Measurements from ENCODE around the gene RUNX1. TPM values are rescaled to one million over a fixed set of nuclear protein-coding genes. Genes with fewer than 3 reads are reported as not detected.

The RUNX1 gene
- total RNA-seq, 1 donor from 2014 or later: 109 TPM

GRCh38 chr21:34779860-34780259 lies 269.2 kb downstream of the RUNX1 start:
- intact Hi-C loops (cut with DNase I): no loop called here
- DNase-seq (ENCODE audit: low spot score): no peak
- no peak for ATAC-seq

- DNase-seq (ENCODE audit: low spot score) (no peak), ATAC-seq (no peak)
- intact Hi-C loops (cut with DNase I): no loop called here
These were observed 273.3 kb downstream of the RUNX1 start for GRCh38 chr21:34775793-34776192.

- intact Hi-C loops (cut with DNase I): no loop called here
- no peak for ATAC-seq
- DNase-seq (ENCODE audit: low spot score): no peak
These were observed 274.4 kb downstream of the RUNX1 start for GRCh38 chr21:34774750-34775149.

GRCh38 chr21:34771512-34772028 lies 277.5 kb downstream of the RUNX1 start:
- DNase-seq (ENCODE audit: low spot score) (no peak), ATAC-seq (no peak)
- intact Hi-C loops (cut with DNase I): no loop called here

- DNase-seq (ENCODE audit: low spot score): no peak
- ATAC-seq: no peak
- intact Hi-C loops (cut with DNase I): no loop called here
These were observed 278.5 kb downstream of the RUNX1 start for GRCh38 chr21:34770576-34770975.

- DNase-seq (ENCODE audit: low spot score) (no peak), ATAC-seq (no peak)
- intact Hi-C loops (cut with DNase I): no loop called here
These were observed 280.8 kb downstream of the RUNX1 start for GRCh38 chr21:34768326-34768725.

GRCh38 chr21:34766862-34767261 lies 282.2 kb downstream of the RUNX1 start:
- DNase-seq (ENCODE audit: low spot score): no peak
- no peak for ATAC-seq

GRCh38 chr21:34765619-34766018 lies 283.5 kb downstream of the RUNX1 start:
- no peak for ATAC-seq
- DNase-seq (ENCODE audit: low spot score): no peak
- intact Hi-C loops (cut with DNase I): no loop called here

More at GRCh38 chr21:34766862-34767261, 282.2 kb downstream of the RUNX1 start:
- intact Hi-C loops (cut with DNase I): no loop called here

GRCh38 chr21:34764715-34765284 lies 284.3 kb downstream of the RUNX1 start:
- intact Hi-C loops (cut with DNase I): no loop called here
- ATAC-seq (no peak), DNase-seq (ENCODE audit: low spot score) (no peak)

GRCh38 chr21:34762786-34763185 lies 286.3 kb downstream of the RUNX1 start:
- no peak for DNase-seq (ENCODE audit: low spot score)
- intact Hi-C loops (cut with DNase I): no loop called here
- ATAC-seq: no peak

- intact Hi-C loops (cut with DNase I): no loop called here
- DNase-seq (ENCODE audit: low spot score) (no peak), ATAC-seq (no peak)
These were observed 287.3 kb downstream of the RUNX1 start for GRCh38 chr21:34761758-34762330.

- no peak for ATAC-seq
- no peak for DNase-seq (ENCODE audit: low spot score)
- intact Hi-C loops (cut with DNase I): no loop called here
These were observed 294.1 kb downstream of the RUNX1 start for GRCh38 chr21:34754690-34755647.

GRCh38 chr21:34748862-34749261 lies 300.2 kb downstream of the RUNX1 start:
- ATAC-seq: no peak
- intact Hi-C loops (cut with DNase I): loop anchor here (10.0 kb wide), 2 partner anchors 126 to 1196 kb away; no protein-coding TSS in a partner anchor
- DNase-seq (ENCODE audit: low spot score): no peak

GRCh38 chr21:34745557-34746255 lies 303.4 kb downstream of the RUNX1 start:
- peak; percentile 89 for ATAC-seq
- DNase-seq (ENCODE audit: low spot score): peak; percentile 81
- intact Hi-C loops (cut with DNase I): loop anchor here (10.0 kb wide), 2 partner anchors 129 to 1199 kb away; no protein-coding TSS in a partner anchor

GRCh38 chr21:34744801-34745200 lies 304.3 kb downstream of the RUNX1 start:
- no peak for ATAC-seq
- intact Hi-C loops (cut with DNase I): loop anchor here (10.0 kb wide), 2 partner anchors 130 to 1200 kb away; no protein-coding TSS in a partner anchor
- DNase-seq (ENCODE audit: low spot score): peak; percentile 53

- peak; percentile 78 for DNase-seq (ENCODE audit: low spot score)
- intact Hi-C loops (cut with DNase I): loop anchor here (10.0 kb wide), 2 partner anchors 131 to 1201 kb away; no protein-coding TSS in a partner anchor
- ATAC-seq: peak; percentile 71
These were observed 305.3 kb downstream of the RUNX1 start for GRCh38 chr21:34743831-34744230.

- DNase-seq (ENCODE audit: low spot score) (peak; percentile 47), ATAC-seq (no peak)
- intact Hi-C loops (cut with DNase I): loop anchor here (10.0 kb wide), 2 partner anchors 132 to 1202 kb away; no protein-coding TSS in a partner anchor
These were observed 305.8 kb downstream of the RUNX1 start for GRCh38 chr21:34743285-34743684.

- intact Hi-C loops (cut with DNase I): loop anchor here (10.0 kb wide), 2 partner anchors 135 to 1205 kb away; no protein-coding TSS in a partner anchor
- ATAC-seq (no peak), DNase-seq (ENCODE audit: low spot score) (no peak)
These were observed 308.9 kb downstream of the RUNX1 start for GRCh38 chr21:34740198-34740597.
